ENCODE measurements around the gene GGCX.

DNA sequence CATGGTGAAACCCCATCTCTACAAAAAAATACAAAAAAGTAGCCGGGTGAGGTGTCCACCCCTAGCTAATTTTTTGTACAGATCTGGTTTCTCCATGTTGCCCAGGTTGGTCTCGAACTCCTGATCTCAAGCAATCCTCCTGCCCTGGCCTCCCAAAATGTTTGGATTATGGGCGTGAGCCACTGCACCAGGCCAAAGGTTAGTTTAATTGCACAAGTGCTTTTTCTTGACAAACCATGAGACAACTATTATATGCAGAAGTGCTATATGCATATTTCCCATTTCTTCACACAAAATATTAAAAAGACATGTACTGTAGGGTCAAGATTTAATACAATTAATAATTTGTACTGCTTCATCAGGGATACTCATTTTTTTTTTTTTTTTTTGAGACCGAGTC is 5.0 kb upstream of the GGCX start:
- TF ChIP-seq, protein P1, sequence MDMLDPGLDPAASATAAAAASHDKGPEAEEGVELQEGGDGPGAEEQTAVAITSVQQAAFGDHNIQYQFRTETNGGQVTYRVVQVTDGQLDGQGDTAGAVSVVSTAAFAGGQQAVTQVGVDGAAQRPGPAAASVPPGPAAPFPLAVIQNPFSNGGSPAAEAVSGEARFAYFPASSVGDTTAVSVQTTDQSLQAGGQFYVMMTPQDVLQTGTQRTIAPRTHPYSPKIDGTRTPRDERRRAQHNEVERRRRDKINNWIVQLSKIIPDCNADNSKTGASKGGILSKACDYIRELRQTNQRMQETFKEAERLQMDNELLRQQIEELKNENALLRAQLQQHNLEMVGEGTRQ (IDR thresholded peaks at IDR 0.05; ENCODE audit: low read depth, low read length), result no peak
- TF ChIP-seq, protein P1 (CRISPR knock-in tag; IDR thresholded peaks at IDR 0.05; ENCODE audit: borderline replicate concordance), result no peak
- TF ChIP-seq ZBTB1 (CRISPR knock-in tag; IDR thresholded peaks at IDR 0.05; ENCODE audit: borderline replicate concordance), result no peak

All from HepG2 (cell line).